ENCODE measurements around the gene TCF12. TPM values are rescaled to one million over a fixed set of nuclear protein-coding genes. Genes with fewer than 3 reads are reported as not detected.

The TCF12 gene
- total RNA-seq, 1 donor from 2014 or later: 138 TPM

DNA sequence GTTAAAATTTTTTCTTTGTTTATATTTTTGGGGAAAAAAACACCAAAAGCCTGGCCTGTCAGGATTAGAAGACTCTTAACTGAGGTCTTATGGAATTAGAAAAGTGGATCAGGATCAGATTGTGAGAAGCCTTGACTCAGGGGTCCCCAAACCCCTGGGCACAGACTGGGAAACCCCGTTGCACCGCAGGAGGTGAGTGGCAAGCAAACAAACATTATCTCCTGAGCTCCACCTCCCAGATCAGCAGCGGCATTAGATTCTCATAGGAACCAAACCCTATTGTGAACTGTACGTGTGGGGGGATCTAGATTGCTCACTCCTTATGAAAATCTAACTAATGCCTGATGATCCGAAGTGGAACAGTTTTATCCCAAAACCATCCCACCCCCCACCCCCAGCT lies 117.2 kb downstream of the TCF12 start:
- H3K9me3 ChIP-seq: no peaks in the 10 kb centered on the region
- no peak overlapping the region for H3K4me3 ChIP-seq
- no peak for DNase-seq (ENCODE audit: extremely low spot score in 2 of 2)
- peaks cover 37% of the 10 kb centered on the region for H3K4me1 ChIP-seq
- H3K27ac ChIP-seq: no peak overlapping the region
- H3K36me3 ChIP-seq: no peaks in the 10 kb centered on the region
- no peaks in the 10 kb centered on the region for H3K27me3 ChIP-seq
- intact Hi-C loops (cut with DNase I): no loop called here
- no peak for TF ChIP-seq POLR2A (IDR thresholded peaks at IDR 0.05)
- TF ChIP-seq, protein P1, sequence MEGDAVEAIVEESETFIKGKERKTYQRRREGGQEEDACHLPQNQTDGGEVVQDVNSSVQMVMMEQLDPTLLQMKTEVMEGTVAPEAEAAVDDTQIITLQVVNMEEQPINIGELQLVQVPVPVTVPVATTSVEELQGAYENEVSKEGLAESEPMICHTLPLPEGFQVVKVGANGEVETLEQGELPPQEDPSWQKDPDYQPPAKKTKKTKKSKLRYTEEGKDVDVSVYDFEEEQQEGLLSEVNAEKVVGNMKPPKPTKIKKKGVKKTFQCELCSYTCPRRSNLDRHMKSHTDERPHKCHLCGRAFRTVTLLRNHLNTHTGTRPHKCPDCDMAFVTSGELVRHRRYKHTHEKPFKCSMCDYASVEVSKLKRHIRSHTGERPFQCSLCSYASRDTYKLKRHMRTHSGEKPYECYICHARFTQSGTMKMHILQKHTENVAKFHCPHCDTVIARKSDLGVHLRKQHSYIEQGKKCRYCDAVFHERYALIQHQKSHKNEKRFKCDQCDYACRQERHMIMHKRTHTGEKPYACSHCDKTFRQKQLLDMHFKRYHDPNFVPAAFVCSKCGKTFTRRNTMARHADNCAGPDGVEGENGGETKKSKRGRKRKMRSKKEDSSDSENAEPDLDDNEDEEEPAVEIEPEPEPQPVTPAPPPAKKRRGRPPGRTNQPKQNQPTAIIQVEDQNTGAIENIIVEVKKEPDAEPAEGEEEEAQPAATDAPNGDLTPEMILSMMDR (IDR thresholded peaks at IDR 0.05): no peak
- TF ChIP-seq POLR2AphosphoS5 (IDR thresholded peaks at IDR 0.05; ENCODE audit: insufficient read depth in 1 of 2, low read depth in 1 of 2): no peak

DNA sequence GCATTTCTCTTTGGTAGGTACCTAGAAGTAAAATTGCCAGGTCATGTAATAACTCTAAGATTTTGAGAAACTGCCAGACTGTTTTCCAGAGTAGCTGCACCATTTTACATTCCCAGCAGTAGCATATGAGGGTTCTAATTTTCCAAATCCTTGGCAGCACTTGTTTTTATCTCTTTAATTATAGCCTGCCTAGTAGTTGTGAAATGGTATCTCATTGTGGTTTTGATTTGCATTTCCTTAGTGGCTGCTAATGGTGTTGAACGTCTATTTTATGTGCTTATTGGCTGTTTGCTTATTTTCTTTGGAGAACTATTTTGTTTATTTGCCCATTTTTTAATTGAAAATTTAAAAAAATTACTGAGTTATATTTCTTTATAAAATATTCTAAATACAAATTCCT lies 117.9 kb downstream of the TCF12 start:
- Histone ChIP-seq H3K27ac (no peak overlapping the region), H3K9me3 (no peaks in the 10 kb centered on the region), H3K27me3 (no peaks in the 10 kb centered on the region), H3K4me3 (no peak overlapping the region), H3K36me3 (no peaks in the 10 kb centered on the region), H3K4me1 (peaks cover 35% of the 10 kb centered on the region)
- DNase-seq (ENCODE audit: extremely low spot score in 2 of 2): no peak
- intact Hi-C loops (cut with DNase I): no loop called here
- no peak for TF ChIP-seq POLR2A (IDR thresholded peaks at IDR 0.05)
- TF ChIP-seq POLR2AphosphoS5 (IDR thresholded peaks at IDR 0.05; ENCODE audit: insufficient read depth in 1 of 2, low read depth in 1 of 2): no peak
- TF ChIP-seq, protein P1 (IDR thresholded peaks at IDR 0.05): no peak

DNA sequence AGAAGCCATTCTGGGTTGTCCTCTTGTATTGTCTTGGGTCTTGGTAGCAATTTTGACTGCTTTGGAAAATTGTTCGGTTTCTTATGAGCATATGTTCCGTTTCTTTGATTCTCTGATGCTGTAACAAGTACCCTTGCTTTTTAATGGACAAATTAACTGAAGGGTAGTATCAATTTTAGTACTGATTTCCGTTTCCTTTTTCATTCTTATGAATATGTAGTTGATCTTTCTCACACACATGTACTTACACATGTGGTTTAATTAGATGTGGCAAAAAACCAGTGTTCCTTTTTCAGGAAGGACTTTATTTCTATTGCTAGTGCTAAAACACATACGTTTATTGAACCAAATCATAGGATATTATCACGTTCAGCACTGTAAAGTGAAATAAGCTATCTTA lies 119.1 kb downstream of the TCF12 start:
- intact Hi-C loops (cut with DNase I): no loop called here
- H3K27ac ChIP-seq: no peak overlapping the region

GRCh38 chr15:57038040-57038439 lies 119.6 kb downstream of the TCF12 start:
- no peak overlapping the region for H3K27ac ChIP-seq
- H3K4me3 ChIP-seq: no peak overlapping the region
- no peaks in the 10 kb centered on the region for H3K36me3 ChIP-seq
- peaks cover 29% of the 10 kb centered on the region for H3K4me1 ChIP-seq
- intact Hi-C loops (cut with DNase I): no loop called here
- DNase-seq (ENCODE audit: extremely low spot score in 2 of 2): no peak
- no peaks in the 10 kb centered on the region for H3K9me3 ChIP-seq
- TF ChIP-seq, protein P1 (IDR thresholded peaks at IDR 0.05): no peak
- TF ChIP-seq POLR2A (IDR thresholded peaks at IDR 0.05) (no peak), POLR2AphosphoS5 (IDR thresholded peaks at IDR 0.05; ENCODE audit: insufficient read depth in 1 of 2, low read depth in 1 of 2) (no peak)
- no peaks in the 10 kb centered on the region for H3K27me3 ChIP-seq

More for the DNA sequence above, 119.1 kb downstream of the TCF12 start:
- TF ChIP-seq POLR2A (IDR thresholded peaks at IDR 0.05) (no peak), POLR2AphosphoS5 (IDR thresholded peaks at IDR 0.05; ENCODE audit: insufficient read depth in 1 of 2, low read depth in 1 of 2) (no peak)
- TF ChIP-seq, protein P1 (IDR thresholded peaks at IDR 0.05): no peak
- H3K36me3 ChIP-seq: no peaks in the 10 kb centered on the region
- H3K9me3 ChIP-seq: no peaks in the 10 kb centered on the region
- DNase-seq (ENCODE audit: extremely low spot score in 2 of 2): no peak
- peaks cover 29% of the 10 kb centered on the region for H3K4me1 ChIP-seq
- H3K4me3 ChIP-seq: no peak overlapping the region
- no peaks in the 10 kb centered on the region for H3K27me3 ChIP-seq

DNA sequence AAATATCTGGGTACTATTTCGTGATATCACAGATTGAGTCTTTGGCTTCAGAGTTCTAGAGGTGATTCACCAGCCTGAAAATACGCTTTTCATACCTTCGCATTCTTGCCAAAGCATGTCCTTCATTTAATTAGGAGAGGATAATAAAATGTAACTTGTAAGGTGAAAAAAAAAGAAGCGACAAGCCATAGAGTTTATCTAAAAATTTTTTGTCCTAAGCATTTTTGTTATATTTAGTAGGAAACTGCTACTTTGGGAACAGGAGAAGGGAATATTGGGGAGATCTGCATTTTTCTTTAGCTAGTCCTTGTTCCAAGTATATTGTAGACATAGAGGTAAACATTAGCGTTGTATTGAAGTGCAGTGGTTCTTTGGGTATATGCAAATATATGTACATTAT lies 120.1 kb downstream of the TCF12 start:
- no peaks in the 10 kb centered on the region for H3K27me3 ChIP-seq
- H3K36me3 ChIP-seq: no peaks in the 10 kb centered on the region
- no peaks in the 10 kb centered on the region for H3K9me3 ChIP-seq
- TF ChIP-seq, protein P1 (IDR thresholded peaks at IDR 0.05): no peak
- no peak for TF ChIP-seq POLR2A (IDR thresholded peaks at IDR 0.05)
- no peak for TF ChIP-seq POLR2AphosphoS5 (IDR thresholded peaks at IDR 0.05; ENCODE audit: insufficient read depth in 1 of 2, low read depth in 1 of 2)
- intact Hi-C loops (cut with DNase I): no loop called here
- DNase-seq (ENCODE audit: extremely low spot score in 2 of 2): no peak
- H3K4me3 ChIP-seq: no peak overlapping the region
- peaks cover 29% of the 10 kb centered on the region for H3K4me1 ChIP-seq
- no peak overlapping the region for H3K27ac ChIP-seq
